HG03045 (cell line): ENCODE results near the gene NRM.
"Not testable (repeated sequence)": the region's sequence is repeated elsewhere in the genome, so short reads cannot be mapped to it uniquely, and the experiment has no call there.

Source experiments
- ATAC-seq: cut with Tn5 transposase; IDR thresholded peaks from one replicate; pipeline ENCODE4 v1.9.1; 2021; ENCODE audit warnings: mild to moderate bottlenecking, moderate library complexity; ENCODE audit not compliant: unreplicated experiment

The NRM gene, protein sequence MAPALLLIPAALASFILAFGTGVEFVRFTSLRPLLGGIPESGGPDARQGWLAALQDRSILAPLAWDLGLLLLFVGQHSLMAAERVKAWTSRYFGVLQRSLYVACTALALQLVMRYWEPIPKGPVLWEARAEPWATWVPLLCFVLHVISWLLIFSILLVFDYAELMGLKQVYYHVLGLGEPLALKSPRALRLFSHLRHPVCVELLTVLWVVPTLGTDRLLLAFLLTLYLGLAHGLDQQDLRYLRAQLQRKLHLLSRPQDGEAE

GRCh38 chr6:30690403-30691207 lies at the start of gene NRM:
NRM (minus strand) TSS chr6:30690984; CDS start chr6:30690974, 10 bp downstream.
- peak; percentile 32 for ATAC-seq

DNA sequence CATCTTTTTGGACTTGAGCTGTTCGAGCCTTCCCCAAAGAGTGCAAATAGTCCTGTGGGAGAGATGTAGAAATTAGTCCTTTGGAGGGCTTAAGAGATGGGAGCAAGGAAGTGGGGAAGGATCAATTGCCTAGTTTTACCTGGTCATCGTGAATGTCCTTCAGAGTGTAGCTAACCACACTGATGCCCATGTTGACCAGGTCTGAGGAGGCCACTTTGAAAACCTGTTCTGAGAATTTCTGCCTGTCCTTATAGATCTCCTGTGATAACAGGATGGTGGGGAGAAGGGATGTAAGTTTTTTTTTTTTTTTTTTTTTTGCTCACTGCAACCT lies 49.7 kb upstream of the NRM start:
- ATAC-seq, result no peak

DNA sequence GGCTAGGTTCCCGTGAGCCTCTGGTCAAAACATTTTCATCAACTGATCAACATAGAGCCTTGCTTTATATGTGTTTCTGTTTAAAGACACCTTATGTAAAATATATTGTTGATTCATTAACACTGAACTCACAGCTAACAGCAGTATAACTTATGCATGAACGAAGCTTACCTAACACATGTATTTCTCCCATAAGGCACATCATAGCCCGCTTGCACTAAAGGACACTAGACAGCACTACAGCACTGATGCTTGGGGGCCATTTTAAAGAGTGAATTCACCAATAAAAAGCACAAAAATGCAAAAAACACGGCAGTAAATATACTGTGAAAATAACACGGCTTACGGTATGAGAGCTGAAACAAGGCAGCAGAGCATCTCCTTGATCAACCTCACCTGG lies 47.7 kb upstream of the NRM start:
- ATAC-seq, result no peak

DNA sequence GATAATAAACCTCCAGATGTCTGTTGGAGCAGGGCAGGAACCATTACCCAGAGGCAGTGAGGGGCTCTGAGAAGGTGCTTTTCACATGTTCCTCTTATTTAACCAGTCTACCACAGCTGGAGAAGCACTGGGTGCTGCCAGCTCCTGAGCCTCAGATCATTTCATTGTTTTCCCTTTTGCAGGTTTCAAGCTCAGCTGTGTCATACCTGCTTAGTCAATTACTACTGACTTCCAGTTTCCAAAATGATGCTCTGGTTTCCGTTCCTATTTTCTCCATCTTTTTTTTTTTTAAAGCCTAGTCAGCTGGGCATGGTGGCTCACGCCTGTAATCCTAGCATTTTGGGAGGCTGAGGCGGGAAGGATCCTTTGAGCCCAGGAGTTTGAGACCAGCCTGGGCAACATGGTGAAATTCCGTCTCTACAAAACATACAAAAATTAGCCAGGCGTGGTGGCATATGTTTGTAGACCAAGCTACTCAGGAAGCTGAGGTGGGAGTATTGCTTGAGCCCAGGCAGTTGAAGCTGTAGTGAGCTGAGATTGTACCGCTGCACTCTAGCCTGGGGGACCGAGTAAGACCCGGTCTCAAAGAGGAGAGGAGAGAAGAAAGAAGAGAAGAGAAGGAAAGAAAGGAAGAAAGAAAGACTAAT lies 45.0 kb upstream of the NRM start:
- no peak for ATAC-seq

- no peak for ATAC-seq
These were observed 41.6 kb upstream of the NRM start for GRCh38 chr6:30732237-30732943.

DNA sequence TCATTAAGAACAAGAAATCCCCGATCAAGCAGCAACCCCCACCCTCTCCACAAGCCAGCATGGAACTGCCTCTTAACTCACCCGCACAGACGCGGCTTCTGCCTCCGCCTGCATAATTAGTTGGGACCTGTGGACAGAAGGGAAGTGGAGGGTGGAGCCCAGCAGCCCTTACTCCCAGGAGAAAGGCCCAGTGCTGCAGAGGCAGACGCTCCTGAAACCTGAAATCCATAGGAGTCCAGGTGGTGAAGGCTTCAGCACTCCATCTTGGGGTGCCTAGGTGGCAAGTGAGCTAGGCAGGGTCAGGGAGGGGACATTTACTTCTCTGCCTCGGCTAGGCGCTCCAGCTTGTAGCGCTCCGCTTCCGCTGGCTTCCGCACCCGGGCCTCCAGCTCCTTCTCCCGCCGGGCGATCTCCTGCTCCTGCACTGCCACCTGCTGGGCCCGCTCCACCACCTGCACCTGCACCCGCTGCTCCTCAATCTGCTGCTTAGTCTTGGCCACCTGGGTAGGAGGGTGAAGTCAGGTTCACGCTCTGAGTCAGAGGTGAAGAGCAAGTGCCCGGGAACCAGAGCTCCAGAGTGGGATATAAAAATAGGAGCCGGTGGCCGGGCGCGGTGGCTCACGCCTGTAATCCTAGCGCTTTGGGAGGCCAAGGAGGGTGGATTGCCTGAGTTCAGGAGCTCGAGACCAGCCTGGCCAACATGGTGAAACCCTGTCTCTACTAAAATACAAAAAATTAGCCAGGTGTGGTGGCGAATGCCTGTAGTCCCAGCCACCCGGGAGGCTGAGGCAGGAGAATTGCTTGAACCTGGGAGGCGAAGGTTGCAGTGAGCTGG lies 40.0 kb upstream of the NRM start:
- peak; percentile 56 for ATAC-seq

- ATAC-seq, result no peak
These were observed 37.3 kb upstream of the NRM start for GRCh38 chr6:30727920-30728553.

- no peak for ATAC-seq
These were observed 36.0 kb upstream of the NRM start for GRCh38 chr6:30726506-30727413.

GRCh38 chr6:30725713-30726505 lies 35.1 kb upstream of the NRM start:
- ATAC-seq, result no peak

- no peak for ATAC-seq
These were observed 34.3 kb upstream of the NRM start for GRCh38 chr6:30724906-30725667.

- ATAC-seq, result not testable (repeated sequence)
These were observed 33.3 kb upstream of the NRM start for GRCh38 chr6:30723843-30724741.

GRCh38 chr6:30723159-30723842 lies 32.5 kb upstream of the NRM start:
- ATAC-seq, result not testable (repeated sequence)

DNA sequence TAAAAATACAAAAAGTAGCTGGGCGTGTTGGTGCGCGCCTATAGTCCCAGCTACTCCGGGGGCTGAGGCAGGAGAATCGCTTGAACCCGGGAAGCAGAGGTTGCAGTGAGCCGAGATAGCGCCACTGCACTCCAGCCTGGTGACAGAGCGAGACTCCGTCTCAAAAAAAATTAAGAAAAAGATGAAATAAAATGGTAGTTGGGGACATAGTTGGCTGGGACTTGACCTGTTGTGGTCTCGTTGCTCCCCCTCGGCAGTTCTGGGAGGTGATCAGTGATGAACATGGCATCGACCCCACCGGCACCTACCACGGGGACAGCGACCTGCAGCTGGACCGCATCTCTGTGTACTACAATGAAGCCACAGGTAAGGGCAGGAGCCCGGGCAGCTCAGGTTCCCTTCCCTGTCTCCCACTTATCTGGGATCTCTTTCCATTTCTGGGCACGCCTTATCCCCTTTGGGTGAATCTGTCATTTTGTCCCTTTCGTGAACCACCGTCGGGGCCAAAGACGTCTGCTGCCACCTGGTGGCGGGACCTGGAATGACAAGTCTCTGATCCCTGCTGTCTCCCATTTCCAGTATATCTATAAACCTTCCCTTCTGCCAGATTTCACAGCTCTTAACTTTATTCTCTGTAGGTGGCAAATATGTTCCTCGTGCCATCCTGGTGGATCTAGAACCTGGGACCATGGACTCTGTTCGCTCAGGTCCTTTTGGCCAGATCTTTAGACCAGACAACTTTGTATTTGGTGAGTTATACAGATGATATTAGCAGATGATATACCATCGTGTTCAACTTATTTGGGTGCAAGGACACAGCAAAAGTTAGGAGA lies 31.7 kb upstream of the NRM start:
- ATAC-seq, result no peak

- not testable (repeated sequence) for ATAC-seq
These were observed 31.2 kb upstream of the NRM start for GRCh38 chr6:30722025-30722279.
